A549 treated with RU486 at 1 μM for 4 hours (cell line): ENCODE measurements around the gene ZBTB7B. TPM values are rescaled to one million over a fixed set of nuclear protein-coding genes. Genes with fewer than 3 reads are reported as not detected.

Experiments
- total RNA-seq: library from RNA; stranded (reverse); fragments of 200-300 nt; extraction: Qiagen RNA extraction; gene quantifications from 5 replicates; pipeline ENCODE4 v1.2.3, GENCODE V29; 2022; ENCODE audit warnings: low read depth

ZBTB7B gene
- total RNA-seq: 18.9 to 28.7 TPM (median 22.3 TPM) in 5 replicates

GRCh38 chr1:155002464-155003226, at the start of gene ZBTB7B:
Gene ZBTB7B (plus strand): TSS chr1:155002802. CDS start chr1:155014661, 11,859 bp downstream.

GRCh38 chr1:154955718-154956543, 46.7 kb upstream of the ZBTB7B start, which contains the start of gene PBXIP1:
Gene PBXIP1 (minus strand): TSS chr1:154956099. CDS start chr1:154953721, 2,378 bp downstream.

GRCh38 chr1:154961207-154962155, 41.1 kb upstream of the ZBTB7B start, which contains the start of gene PYGO2:
Gene PYGO2 (minus strand): TSS chr1:154961782. CDS start chr1:154961576, 206 bp downstream.

GRCh38 chr1:154970631-154971340, 31.8 kb upstream of the ZBTB7B start, which contains the start of gene SHC1:
Gene SHC1 (minus strand): TSS chr1:154970747. CDS start chr1:154970526, 221 bp downstream.

GRCh38 chr1:154974102-154974807, 28.3 kb upstream of the ZBTB7B start, which contains the start of gene CKS1B:
Gene CKS1B (plus strand): TSS chr1:154974681. CDS start chr1:154974746, 65 bp downstream.

GRCh38 chr1:154982897-154983648, 19.5 kb upstream of the ZBTB7B start, which contains the start of gene FLAD1:
Gene FLAD1 (plus strand): TSS chr1:154983344. CDS start chr1:154983695, 351 bp downstream.

GRCh38 chr1:154993572-154994268, 8.9 kb upstream of the ZBTB7B start, which contains the start of gene LENEP:
Gene LENEP (plus strand): TSS chr1:154993586. CDS start chr1:154993608, 22 bp downstream.

GRCh38 chr1:155033524-155033923, 30.9 kb downstream of the ZBTB7B start, which contains the start of the genes DCST1 and DCST2:
Gene DCST1 (plus strand): TSS chr1:155033824. CDS start chr1:155034037, 213 bp downstream.
Gene DCST2 (minus strand): TSS chr1:155033781. CDS start chr1:155033701, 80 bp downstream.

GRCh38 chr1:155050560-155051341, 48.1 kb downstream of the ZBTB7B start, which contains the start of gene ADAM15:
Gene ADAM15 (plus strand): TSS chr1:155051316. CDS start chr1:155051387, 71 bp downstream.

GRCh38 chr1:155063550-155064110, 61.0 kb downstream of the ZBTB7B start, which contains the start of gene EFNA4:
Gene EFNA4 (plus strand): TSS chr1:155063740. CDS start chr1:155063824, 84 bp downstream.

Other genes starting within 250 kb of the ZBTB7B start
- gene KCNN3, start 132.5 kb upstream of the ZBTB7B start, total RNA-seq: 0.02 to 0.08 TPM (median 0.06 TPM) in 5 replicates
- gene PMVK, start 66.1 kb upstream of the ZBTB7B start, total RNA-seq: 34.6 to 44.3 TPM (median 42.0 TPM) in 5 replicates
- 11.8 to 16.5 TPM (median 14.4 TPM) in 5 replicates for gene PBXIP1, start 46.7 kb upstream of the ZBTB7B start, total RNA-seq
- gene PYGO2, start 41.0 kb upstream of the ZBTB7B start, total RNA-seq: 19.5 to 24.1 TPM (median 22.6 TPM) in 5 replicates
- gene SHC1, start 32.1 kb upstream of the ZBTB7B start, total RNA-seq: 128 to 150 TPM (median 144 TPM) in 5 replicates
- 325 to 385 TPM (median 338 TPM) in 5 replicates for gene CKS1B, start 28.1 kb upstream of the ZBTB7B start, total RNA-seq
- 33.1 to 53.6 TPM (median 42.5 TPM) in 5 replicates for gene FLAD1, start 19.5 kb upstream of the ZBTB7B start, total RNA-seq
- not detected in 5 replicates for gene LENEP, start 9.2 kb upstream of the ZBTB7B start, total RNA-seq
- 0.08 to 0.67 TPM (median 0.45 TPM) in 5 replicates for gene DCST2, start 31.0 kb downstream of the ZBTB7B start, total RNA-seq
- not detected in 5 replicates for gene DCST1, start 31.0 kb downstream of the ZBTB7B start, total RNA-seq
- gene ADAM15, start 48.5 kb downstream of the ZBTB7B start, total RNA-seq: 52.7 to 85.0 TPM (median 72.2 TPM) in 5 replicates
- gene EFNA4, start 60.9 kb downstream of the ZBTB7B start, total RNA-seq: 7.2 to 9.3 TPM (median 7.9 TPM) in 5 replicates
- 3.0 to 5.4 TPM (median 3.9 TPM) in 5 replicates for gene EFNA3, start 76.0 kb downstream of the ZBTB7B start, total RNA-seq
- 34.4 to 48.7 TPM (median 37.8 TPM) in 5 replicates for gene EFNA1, start 125.1 kb downstream of the ZBTB7B start, total RNA-seq
- gene SLC50A1, start 133.1 kb downstream of the ZBTB7B start, total RNA-seq: 33.6 to 37.6 TPM (median 35.3 TPM) in 5 replicates
- 64.1 to 107 TPM (median 94.9 TPM) in 5 replicates for gene DPM3, start 137.7 kb downstream of the ZBTB7B start, total RNA-seq
- gene KRTCAP2, start 170.5 kb downstream of the ZBTB7B start, total RNA-seq: 193 to 252 TPM (median 242 TPM) in 5 replicates
- 1.1 to 2.2 TPM (median 1.4 TPM) in 5 replicates for gene TRIM46, start 171.0 kb downstream of the ZBTB7B start, total RNA-seq
- gene THBS3, start 205.1 kb downstream of the ZBTB7B start, total RNA-seq: 5.5 to 10.3 TPM (median 7.8 TPM) in 5 replicates
- 61.2 to 76.7 TPM (median 74.1 TPM) in 5 replicates for gene MTX1, start 205.9 kb downstream of the ZBTB7B start, total RNA-seq